Stimulated activated CD4-positive, alpha-beta T cell treated with anti-CD3 and anti-CD28 coated beads, Interleukin-4, amount 100 ng/mL, for 24 hours (primary cell): ENCODE measurements around the gene MNAT1.
"Not testable (repeated sequence)": the region's sequence is repeated elsewhere in the genome, so short reads cannot be mapped to it uniquely, and the experiment has no call there.

Source experiments
- DNase-seq: peaks from one replicate; pipeline ENCODE4 v3.0.0-alpha.2; 2020

The MNAT1 gene

DNA sequence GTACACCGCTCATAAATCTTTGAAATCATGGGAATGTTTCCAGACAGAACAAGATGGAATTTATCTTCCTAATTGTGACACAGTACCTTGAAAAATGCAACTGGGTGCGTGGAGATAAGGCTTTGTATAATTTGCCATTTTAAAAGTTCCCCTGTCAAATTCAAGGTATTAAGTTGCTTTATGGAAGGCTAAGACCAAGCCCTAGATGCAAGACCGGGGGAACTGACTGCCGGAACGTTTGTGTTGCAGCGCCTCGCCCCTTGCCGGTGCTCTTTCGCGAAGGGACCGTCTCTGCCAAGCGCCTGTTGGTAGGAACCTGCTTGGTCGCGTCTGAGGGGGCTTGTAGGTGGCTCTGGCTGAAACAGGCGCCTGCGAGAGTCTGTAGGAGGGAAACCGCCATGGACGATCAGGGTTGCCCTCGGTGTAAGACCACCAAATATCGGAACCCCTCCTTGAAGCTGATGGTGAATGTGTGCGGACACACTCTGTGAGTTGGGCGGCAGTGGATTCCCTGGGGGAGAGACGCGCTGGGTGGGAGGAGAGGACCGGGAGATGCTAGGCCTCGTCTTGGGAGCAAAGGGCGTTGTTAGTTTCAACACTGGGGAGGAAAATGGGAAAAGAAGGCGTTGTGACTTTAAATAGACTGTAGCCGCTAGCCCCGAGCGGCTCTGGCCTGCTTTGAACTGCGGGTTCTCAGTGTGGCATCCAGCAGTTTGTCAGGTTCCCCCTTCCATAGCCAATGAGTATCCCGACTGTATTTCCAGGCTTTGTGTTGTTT is at the start of gene MNAT1:
TSS of gene MNAT1 (plus strand) at position 297 of the 778 bp plus-strand sequence. CDS start at position 399, 102 bp downstream.
- DNase-seq: peak; percentile 81

DNA sequence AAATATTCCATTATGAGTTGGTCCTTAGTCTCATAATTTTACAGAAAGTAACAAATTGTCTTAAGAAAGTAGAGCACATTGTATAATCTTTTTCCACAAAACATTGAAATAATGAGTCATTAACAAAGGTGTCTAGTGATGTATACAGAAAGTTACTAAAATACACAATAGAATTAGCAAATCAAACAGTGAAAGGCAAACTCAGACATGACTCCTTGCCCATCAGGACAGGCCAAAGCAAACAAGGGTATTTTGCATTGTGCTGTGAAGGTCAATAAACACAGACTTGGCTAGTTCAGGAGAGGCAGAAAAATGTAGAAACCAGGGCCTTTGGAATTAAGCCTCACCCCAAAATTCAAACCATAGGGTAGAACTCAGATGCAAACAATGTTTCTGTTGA is 47.7 kb upstream of the MNAT1 start:
- no peak for DNase-seq

DNA sequence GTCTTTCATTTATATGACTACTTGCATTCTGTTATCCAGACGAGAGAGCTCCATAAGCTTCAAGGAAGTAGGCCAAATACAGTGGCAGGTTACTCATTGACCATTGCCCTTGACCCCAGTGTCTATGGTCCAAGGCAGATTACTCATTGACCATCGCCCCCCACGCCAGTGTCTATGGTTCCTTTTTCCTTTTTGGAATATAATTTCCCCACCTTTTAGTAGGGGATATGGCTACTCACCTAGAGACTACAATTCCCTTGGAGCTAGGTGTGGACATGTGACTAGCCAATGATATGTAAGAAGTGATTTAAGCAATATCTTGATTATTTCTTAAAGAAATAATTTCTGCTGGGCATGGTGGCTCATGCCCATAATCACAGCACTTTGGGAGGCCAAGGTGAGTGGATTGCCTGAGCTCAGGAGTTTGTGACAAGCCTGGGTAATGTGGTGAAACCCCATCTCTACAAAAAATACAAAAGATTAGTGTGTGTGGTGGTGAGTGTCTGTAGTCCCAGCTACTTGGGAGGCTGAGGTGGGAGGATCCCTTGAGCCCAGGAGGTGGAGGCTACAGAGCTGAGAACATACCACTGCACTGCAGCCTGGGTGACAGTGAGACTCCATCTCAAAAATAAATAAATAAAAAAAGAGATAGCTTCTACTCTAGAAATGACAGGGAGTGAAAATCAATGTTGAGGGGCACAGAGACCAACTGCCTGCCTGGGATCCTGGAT is 43.0 kb upstream of the MNAT1 start:
- DNase-seq: no peak

DNA sequence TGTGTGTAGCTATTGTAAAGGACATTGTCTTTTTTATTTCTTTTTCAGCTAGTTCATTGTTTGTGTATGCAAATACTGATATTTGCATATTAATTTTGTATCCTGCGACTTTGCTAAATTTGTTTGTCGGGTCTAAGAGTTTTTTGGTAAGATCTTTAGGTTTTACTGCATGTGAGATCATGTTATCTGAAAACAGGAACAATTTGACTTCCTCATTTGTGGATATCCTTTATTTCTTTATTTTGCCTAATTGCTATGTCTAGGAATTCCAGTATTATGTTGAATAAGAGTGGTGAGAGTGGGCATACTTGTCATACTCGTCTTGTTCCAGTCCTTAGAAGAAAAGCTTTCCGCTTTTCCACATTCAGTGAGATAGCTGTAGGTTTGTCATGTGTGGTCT is 39.2 kb upstream of the MNAT1 start:
- DNase-seq: no peak

DNA sequence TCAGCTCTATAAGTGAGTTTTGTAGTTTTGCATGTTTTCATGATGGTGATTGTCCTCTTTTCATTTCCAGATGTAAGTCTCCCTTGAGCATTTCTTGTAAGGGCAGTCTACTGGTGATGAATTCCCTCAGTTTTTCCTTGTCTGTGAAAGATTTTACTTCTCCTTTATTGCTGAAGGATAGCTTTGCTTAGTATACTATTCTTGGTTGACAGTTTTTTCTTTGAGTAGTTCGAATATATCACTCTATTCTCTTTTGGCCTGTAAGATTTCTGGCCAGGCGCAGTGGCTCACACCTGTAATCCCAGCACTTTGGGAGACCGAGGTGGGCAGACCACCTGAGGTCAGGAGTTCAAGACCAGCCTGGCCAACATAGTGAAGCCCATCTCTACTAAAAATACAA is 34.0 kb upstream of the MNAT1 start:
- DNase-seq: no peak

DNA sequence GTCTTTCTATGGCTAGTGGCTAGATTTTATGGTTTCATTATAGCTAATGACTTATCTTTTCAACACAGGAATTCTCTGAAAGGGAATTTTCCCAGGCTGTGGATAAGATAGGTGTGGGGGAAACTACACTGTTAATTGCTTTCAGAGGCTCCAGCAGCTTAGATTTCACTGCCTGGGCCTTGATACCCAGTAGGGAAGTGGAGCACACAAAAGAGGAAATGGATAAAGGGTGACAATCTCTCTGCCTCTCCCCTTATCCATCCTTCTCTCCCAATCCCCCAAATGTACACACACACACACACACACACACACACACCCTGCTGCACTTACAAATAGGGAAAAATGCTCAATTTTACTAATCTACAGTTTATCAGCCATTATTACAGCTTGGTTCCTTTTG is 29.5 kb upstream of the MNAT1 start:
- no peak for DNase-seq

DNA sequence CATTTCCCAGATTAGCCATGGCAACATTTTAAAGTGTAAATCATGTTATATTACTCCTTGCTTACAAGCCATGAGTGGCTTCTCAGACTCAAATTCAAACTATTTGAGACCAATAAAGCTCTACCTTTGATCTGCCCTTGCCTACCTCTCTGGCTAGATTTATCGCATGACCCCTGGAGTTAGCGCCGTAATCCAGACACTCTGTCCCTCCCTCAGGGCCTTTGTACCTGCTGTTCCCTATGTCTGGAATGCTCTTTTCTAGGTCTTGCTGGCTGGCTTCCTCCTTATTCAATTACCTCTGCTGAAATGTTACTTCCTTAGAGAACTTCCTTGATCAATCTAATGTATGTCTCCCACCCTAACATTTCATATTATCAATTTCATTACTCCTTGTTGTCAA is 26.7 kb upstream of the MNAT1 start:
- DNase-seq: no peak

DNA sequence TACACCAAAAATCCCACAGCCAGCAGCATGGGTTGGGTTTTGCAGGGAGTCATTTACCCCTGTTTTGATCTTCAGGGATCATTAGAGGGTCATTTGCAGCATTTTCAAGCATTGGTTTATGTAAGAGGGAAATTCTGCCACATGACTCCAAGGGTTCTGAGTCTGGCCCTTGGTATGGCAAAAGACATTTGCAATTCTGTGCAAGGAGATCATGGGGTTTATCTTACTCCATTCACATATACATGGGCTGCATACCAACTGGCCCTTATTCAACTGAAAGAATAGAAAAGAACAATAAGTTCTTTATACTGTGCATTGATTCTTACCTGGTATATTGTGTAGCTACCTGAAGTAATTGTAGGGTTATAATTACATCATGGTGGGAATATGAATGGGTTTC is 24.1 kb upstream of the MNAT1 start:
- no peak for DNase-seq

DNA sequence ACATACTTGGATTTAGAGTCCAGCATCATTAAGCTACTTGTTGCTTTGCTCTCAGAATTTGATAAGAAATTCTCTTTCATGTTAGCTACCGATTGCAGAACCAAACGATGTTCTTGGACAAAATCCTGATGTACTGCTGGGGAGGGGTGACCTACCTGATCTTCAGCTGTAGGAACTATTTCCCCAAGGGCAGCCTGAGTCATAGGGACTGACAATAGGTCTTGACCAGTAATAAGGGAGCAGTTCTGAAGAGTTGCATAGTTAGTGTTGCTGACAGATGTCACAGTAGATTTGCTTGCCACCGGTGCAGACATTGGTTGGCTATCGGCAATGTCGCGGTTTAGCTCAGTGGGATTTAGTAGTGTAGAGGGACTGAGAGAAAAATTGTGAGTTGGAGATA is 21.0 kb upstream of the MNAT1 start:
- DNase-seq: no peak

DNA sequence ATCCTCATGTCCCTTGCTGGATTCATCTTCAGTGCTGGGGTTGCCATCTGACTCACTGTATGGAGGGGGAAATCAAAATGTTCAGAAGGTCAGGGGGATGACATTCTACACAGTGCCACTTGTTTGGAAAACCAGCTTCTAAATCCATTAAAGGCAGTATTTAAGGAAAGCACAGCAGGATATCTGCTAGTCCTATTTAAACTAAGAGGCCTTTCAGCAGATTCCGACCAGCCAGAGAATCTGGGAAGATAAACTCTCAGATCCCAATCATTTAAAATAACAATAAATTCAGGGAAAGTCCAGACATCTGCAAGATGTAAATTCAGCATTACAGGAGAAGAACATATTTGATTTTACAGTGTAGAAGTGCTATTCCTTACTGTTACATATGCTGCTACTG is 14.2 kb upstream of the MNAT1 start:
- no peak for DNase-seq

DNA sequence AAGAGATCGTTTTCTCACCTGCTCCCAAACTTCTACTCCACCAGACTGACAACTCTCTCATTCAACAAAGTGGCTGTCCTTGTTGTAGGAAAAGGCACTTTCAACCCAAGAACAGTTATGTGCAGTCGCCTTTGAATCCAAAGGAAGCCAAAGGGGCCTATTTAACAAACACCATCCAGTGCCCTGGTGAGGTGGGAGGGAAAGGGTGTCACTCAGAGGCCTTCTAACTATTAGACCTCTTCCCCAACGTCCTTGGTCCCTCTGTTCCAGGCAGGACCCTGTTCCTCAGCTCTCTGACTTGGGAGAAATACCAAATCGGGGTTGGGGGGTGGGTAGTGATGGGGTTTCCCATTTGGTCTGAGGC is 13.6 kb upstream of the MNAT1 start:
- no peak for DNase-seq

DNA sequence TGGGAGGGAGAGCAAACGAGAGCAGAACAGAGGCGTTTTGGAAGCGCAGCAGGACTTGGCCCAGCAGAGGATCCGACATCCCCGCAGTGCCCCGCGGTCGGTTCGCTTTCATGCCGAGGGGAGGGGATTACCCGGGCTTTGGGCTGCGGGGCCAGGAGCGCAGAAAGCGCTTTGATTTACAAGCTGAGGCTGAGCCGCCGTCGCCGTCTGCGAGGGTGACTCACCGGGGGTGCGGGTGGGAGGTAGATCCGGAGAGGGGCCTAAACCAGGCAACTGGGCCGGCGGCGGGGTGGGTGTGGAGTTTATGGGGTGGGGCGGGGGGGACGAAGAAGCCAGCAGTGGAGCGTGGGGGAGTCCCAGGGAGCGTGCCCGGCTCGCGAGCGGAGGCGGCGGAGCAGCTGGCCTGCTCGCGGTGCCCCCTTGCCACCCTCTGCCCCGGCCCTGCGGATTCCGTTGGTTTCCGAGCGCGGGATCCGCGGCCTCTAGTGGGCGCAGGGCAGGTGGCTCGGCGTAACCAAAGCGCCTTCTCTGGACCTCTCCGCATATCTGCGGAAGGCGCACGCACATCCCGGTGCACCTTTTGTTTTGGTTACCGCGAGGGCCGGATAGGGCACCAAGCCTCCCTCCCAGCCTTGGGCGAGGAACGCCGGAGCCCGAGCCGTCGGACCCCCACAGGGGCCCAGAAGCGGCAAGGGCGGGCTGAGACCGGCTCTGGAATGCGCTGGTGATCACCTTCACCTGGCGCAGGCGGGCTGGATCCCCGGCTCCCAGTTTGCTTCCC is 13.0 kb upstream of the MNAT1 start:
- peak; percentile 52 for DNase-seq

DNA sequence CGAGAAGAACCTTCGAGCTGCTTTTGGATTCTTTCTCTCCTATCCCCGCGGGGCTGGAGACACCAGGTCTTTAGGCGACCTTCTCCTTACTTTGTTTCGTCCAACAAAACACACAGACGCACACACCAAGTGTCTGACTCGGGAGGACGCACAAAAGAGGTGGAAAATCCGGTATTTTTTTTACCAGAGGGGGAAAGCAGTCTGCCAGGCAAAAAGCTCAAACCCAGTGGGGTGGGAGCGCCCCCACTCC is 12.5 kb upstream of the MNAT1 start:
- DNase-seq: no peak

DNA sequence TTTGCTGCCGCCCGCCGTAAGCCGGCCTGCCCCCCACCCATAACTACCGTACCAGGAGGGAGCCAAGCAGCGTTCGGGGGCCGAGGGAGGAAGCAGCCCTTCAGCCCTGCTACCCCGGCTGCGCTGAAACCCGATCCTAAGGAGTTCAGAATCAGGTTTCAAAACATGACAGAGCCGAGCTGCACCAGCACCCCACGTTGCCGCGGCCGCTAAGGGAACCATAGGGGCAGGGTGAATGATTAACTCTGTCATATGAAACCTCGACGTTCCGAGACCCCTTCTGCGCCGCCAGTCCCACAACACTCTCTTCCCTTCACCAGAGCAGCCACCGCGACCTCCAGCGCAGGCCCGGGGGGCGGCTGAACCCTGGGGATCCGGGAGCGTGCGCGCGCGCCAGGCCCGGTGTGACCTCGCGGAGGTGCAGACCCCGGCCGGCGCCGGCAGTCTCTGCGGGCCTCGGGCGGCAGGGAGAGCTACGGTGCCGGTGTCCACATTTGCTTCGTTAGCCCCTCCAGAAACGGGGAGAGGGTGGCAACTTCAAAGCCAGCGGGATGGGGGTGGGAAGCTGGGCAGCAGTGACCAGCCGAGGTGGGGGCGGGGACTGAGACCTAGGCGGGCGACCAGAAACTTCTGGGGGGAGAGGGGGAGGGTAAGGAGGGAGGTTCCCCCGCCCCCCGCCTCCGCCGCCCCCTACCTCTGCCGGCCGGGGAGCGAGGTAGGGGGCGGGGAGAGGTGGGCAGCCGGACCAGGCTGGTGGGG is 12.0 kb upstream of the MNAT1 start:
- DNase-seq: peak; percentile 15

DNA sequence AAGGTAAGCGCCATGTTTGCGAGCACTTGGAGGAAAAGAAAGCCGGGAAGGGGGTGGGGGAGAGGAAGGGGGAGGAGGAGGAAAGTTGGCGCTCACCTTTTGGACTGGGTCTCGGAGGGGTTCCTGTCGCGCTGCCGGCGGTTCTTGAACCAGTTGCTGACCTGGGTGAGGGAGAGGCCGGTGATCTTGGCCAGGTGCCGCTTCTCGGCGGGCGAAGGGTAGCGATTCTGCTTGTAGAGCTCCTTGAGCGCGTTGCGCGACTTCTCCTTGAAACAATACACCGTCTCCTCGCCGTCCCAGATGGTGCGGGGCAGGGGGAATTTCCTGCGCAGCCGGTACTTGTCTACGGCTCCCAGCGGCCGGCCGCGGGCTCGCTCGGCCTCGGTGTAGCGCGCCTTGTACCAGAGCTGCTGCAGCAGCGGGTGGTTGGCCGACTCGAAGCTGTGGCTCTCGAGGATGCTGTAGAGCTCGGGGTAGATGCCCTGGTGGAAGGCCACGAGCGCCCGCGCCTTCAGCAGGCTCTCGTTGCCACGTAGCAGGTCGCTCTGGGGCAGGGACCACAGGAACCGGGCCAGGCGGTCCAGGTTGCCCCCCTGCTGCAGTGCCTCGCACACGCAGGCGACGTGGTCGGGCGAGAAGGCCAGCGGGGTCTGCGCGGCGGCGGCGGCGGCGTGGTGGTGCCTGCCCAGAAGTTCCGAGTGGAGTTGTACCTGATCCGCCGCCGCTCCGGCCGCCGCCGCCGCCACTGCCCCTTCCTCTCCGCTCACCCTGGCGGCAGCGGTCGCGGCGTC is 11.2 kb upstream of the MNAT1 start:
- peak; percentile 18 for DNase-seq

DNA sequence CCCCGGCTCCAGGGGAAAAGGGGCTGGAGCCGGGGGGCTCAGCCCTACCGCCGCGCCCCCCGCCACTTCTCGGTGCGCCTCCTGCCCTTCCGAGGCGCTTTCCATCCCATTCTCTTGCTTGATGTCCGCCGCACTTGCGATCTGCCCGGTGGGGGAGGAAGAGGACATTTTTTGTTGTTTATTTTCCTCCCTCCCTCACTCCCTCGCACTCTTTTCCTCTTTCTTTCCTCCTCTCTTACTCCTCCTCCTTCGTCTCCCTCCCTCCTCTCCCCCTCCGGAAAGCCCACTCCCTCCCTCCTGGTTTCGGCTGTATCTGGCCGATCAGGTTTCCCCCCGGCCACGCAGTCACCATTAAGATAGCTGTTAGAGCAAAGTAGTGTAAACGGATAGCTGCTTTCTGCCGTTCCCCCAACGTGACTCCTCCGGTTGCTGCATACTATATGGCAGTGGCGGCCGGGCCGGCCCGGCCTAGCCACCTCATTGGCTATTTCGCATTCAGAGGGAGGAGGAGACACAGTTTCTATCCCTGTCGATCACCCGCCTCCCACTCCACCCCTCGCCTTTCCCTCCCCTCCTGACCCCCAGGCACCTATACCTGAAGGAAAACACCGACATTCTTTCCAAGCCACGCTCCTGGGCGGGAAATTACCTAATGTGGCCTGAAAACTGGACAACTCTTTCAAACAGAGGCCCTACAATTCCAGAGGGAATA is 10.5 kb upstream of the MNAT1 start, which contains the start of gene SIX4:
TSS of gene SIX4 (minus strand) at position 445 of the 712 bp plus-strand sequence. CDS start at position 168, 277 bp downstream.
- peak; percentile 11 for DNase-seq

DNA sequence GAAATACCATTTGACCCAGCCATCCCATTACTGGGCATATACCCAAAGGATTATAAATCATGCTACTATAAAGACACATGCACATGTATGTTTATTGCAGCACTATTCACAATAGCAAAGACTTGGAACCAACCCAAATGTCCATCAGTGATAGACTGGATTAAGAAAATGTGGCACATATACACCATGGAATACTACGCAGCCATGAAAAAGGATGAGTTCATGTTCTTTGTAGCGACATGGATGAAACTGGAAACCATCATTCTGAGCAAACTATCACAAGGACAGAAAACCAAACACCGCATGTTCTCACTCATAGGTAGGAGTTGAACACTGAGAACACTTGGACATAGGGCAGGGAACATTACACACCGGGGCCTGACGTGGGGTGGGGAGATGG is 3.3 kb upstream of the MNAT1 start:
- DNase-seq: not testable (repeated sequence)

DNA sequence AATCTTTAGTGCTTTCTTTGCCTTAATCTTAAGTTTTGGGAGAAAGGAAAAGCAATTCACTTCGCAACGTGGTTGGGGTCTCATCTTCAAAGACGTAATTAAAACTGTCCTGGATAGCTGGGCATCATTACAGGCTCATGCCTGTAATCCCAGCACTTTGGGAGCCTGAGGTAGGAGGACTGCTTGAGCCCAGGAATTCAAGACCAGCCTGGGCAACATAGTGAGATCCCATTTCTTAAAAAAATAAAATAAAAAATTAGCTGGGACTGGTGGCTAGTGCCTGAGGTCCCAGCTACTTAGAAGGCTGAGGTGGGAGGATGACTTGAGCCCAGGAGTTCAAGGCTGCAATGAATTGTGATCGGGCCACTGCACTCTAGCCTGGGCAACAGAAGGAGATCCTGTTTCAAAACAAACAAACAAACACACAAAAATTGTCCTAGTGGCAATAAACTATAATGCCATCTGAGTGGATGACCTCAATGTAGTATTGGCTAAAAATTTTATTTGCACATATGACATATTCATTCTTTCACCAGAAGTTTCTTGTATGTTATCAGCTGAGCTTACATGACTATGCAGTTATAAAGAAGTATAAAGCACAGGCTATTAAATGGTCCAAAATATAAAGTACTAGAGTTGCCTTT is 1.6 kb upstream of the MNAT1 start:
- DNase-seq: no peak

DNA sequence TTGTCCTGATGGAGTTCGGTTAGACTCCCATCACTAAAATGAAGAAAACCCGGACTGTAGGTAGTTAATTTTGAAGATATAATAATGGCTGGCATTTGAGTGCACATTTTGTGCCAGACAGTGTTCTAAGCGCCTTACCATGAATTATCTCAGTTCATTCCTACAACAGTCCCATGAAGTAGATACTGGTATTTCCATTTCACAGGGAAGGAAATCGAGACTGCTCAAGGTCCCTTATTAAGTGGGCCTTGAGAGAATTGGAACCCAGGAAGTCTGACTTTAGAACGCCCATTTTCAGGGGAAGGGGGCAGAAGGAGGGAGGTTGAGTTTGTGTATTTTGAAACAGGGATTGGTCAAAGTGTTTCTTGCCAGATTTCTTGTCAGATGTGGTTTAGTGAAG is 855 bp downstream of the MNAT1 start:
- DNase-seq: no peak

DNA sequence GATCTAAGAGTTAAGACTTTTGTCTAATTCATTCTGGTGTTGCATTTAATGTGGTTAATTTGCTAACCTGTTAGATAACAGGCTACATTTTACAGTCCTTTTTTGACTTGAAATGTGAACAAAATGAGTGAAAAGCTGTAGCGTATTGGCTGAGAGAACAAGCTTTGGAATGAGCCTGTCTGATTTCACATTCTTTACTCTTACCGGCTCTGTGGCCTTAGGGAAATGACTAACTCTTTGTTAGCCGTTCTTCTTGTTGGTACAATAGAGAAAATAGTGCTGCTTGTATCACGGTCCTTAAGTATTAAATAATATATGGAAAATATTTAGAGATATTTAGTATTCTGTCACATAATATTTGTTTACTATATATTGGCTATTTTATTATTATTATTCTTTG is 1.9 kb downstream of the MNAT1 start:
- DNase-seq: no peak

DNA sequence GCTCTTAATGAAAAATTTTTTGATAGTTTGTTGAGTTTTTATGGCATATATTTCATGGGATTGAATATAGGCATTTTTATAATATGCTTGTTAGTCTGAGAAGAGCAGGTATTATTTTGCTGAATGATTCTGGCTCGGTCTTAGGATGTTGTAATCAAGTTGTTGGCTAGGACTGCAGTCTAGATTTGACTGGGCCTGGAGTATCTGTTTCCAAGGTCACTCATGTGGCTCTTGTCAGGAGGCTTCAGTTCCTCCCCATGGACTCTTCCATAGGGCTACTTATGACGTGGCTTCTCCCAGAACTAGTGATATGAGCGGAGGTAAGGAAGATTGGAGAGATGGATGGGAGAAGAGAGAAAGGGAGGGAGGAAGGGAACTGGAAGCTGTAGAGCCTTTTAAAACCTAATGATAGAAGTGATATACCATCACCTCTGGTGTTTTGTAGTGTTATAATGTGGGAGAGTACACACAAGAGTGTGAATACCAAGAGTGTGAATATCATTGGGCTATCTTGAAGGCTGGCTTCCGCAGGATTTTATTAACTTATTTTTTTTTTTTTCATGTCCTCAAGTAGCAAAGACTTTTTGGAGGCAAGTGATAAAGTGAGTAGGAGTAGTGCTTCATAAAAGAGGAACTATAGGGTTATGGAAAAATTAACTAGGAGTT is 4.4 kb downstream of the MNAT1 start:
- no peak for DNase-seq
